Muscle of leg (tissue), 11 donors: ENCODE results near the gene MAMLD1. TPM values are rescaled to one million over a fixed set of nuclear protein-coding genes. Genes with fewer than 3 reads are reported as not detected.

Experiments
- DNase-seq: peaks from one replicate; pipeline ENCODE4 v3.0.0; 2013
- H3K27ac ChIP-seq: one replicate; pipeline ENCODE4 v1.5.1; 2013; ENCODE audit warnings: mild to moderate bottlenecking, low read length, control low read depth
- H3K27me3 ChIP-seq: one replicate; pipeline ENCODE4 v1.6.1; 2013; ENCODE audit warnings: low read length; ENCODE audit not compliant: control insufficient read depth, insufficient read depth
- H3K36me3 ChIP-seq: one replicate; pipeline ENCODE4 v1.6.1; 2013; ENCODE audit warnings: low read length; ENCODE audit not compliant: control insufficient read depth, insufficient read depth
- H3K4me1 ChIP-seq: one replicate; pipeline ENCODE4 v1.6.1; 2013; ENCODE audit warnings: low read length; ENCODE audit not compliant: control insufficient read depth, insufficient read depth
- H3K4me3 ChIP-seq: one replicate; pipeline ENCODE4 v1.5.1; 2013; ENCODE audit warnings: low read length, control low read depth
- H3K9me3 ChIP-seq: replicated peaks from 2 replicates; pipeline ENCODE4 v1.6.1; 2013; ENCODE audit warnings: low read depth, low read length; ENCODE audit not compliant: control insufficient read depth
- WGBS: methylation state at CpG from one replicate; pipeline ENCODE4 v1.1.5; 2013; ENCODE audit warnings: missing lambda C conversion rate; ENCODE audit not compliant: insufficient coverage; 5-methylcytosine and 5-hydroxymethylcytosine counted together
- polyA plus RNA-seq, 8 donors: library from polyadenylated mRNA; unstranded; fragments of 120-200 nt; gene quantifications; one replicate each; pipeline versions ENCODE4 v1.2.1 to v1.2.3, GENCODE V29; 2013; ENCODE audit warnings: inconsistent platforms in 1 of 8, low replicate concordance in 1 of 8; ENCODE audit not compliant: insufficient read length in 8 of 8, insufficient read depth in 1 of 8
- total RNA-seq: library from RNA; stranded (reverse); fragments of 120-200 nt; gene quantifications from one replicate; pipeline ENCODE4 v1.2.4, GENCODE V29; 2013

Gene MAMLD1
- total and polyA plus RNA-seq, 9 donors: 4.4 to 21.0 (median 15.3) TPM

DNA sequence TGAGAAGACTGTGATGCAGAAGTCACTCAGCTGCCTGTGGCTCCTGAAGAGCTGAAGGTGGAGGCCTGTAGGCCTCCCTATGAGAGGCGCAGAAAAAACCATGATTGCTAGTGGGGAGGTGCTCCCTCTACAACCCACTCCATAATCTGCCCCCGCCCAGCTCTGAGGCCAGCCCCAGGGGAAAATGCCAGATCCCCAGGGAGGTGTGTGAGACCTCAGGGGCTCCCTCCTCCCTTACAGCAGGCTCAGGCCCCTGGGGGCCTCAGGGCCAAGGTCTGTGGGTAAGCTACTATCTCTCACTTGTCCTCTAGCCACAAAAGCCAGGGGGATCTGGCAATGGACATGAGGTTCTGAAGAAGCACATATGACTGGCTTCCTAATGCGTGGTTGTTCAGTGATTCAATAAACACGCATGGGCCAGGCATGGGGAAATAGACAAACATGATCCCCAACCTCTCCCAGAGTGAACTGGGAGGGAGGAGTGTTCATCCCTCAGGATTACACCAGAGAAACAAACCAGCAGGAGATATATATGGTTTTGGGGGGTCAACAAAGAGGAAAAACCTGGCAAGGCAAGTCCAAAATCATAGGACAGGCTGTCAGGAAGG is 154.3 kb downstream of the MAMLD1 start:
- Histone ChIP-seq H3K27me3 (peaks cover 7% of the 10 kb centered on the region), H3K4me1 (peaks cover 1% of the 10 kb centered on the region), H3K9me3 (no peaks in the 10 kb centered on the region), H3K36me3 (no peaks in the 10 kb centered on the region), H3K27ac (no peak overlapping the region), H3K4me3 (no peak overlapping the region)
- DNase-seq: no peak
- WGBS: no CpG with 5 or more reads among the region's 4 CpGs

DNA sequence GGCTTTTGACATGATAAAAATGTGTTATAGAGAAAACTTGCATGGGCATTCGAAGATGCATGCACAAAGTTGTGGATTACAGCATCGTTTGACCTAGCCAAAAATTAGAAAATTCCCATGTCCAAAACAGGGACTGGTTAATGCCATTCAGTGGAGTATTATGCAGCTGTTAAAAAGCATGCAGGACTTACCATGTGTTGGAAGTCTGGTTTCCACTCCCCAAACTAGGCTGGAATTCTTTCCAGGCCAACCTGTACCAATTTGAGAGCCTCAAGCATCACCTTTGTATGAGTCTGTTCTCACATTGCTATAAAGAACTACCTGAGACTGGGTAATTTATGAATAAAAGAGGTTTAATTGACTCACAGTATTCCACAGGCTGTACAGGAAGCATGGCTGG is 159.4 kb downstream of the MAMLD1 start:
- H3K27ac ChIP-seq: no peak overlapping the region
- H3K9me3 ChIP-seq: no peaks in the 10 kb centered on the region
- H3K4me3 ChIP-seq: no peak overlapping the region
- H3K36me3 ChIP-seq: no peaks in the 10 kb centered on the region
- 60% methylated on average over 1 of the region's 2 CpGs for whole genome bisulfite sequencing
- H3K27me3 ChIP-seq: peaks cover 2% of the 10 kb centered on the region
- DNase-seq: no peak
- H3K4me1 ChIP-seq: no peaks in the 10 kb centered on the region

DNA sequence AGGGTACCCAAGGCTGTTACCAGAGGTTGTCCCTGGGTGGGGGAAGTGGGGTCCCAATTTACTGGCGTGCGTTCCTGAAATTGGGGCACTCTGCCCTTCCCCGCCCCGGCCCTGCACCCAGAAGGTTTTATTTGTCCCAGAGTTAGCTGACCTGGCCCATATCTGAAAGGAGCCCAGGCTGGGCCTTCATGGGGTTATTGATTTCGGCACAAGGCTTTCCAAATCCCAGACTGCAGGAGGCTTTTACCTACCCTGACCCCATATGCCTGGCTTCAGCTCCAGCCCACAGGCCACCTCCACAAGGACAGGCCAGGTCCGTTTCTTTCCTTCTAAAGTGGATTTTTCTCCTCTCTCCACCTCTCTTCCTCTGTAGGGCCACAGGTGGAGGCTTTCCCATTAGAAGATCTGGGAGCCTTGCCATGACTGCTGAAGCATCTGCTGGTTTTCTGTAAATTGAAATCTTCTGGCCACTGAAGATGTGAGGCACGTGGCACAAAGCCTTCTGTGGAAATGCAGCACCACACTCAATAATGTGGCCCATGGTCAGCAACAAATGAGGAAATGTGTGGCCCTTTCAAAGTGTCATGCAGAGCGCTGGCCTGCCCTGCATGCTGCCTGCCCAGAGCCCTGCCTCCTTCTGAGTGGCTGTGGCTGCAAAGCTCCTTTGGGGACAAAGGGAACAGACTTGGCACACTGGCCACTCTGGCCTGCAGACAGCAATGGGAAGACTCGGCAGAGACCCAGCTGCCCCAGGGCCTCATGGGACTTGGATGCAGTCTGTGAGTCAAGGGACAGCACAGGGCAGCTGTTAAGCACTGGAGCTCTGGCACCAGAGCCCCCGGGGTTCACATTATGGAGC is 162.2 kb downstream of the MAMLD1 start:
- H3K27ac ChIP-seq: no peak overlapping the region

GRCh38 chrX:150526692-150527091 is 163.6 kb downstream of the MAMLD1 start:
- H3K9me3 ChIP-seq: no peaks in the 10 kb centered on the region
- 75% methylated on average over 3 of the region's 7 CpGs for WGBS

More for the DNA sequence above, 162.2 kb downstream of the MAMLD1 start:
- H3K4me3 ChIP-seq: no peak overlapping the region
- 52% methylated on average over 4 of the region's 10 CpGs for WGBS
- peak; percentile 16 for DNase-seq
- no peaks in the 10 kb centered on the region for H3K9me3 ChIP-seq
- H3K4me1 ChIP-seq: no peaks in the 10 kb centered on the region
- peaks cover 4% of the 10 kb centered on the region for H3K27me3 ChIP-seq
- no peaks in the 10 kb centered on the region for H3K36me3 ChIP-seq

GRCh38 chrX:150527108-150527507 is 164.0 kb downstream of the MAMLD1 start:
- DNase-seq: no peak
- H3K4me1 ChIP-seq: no peaks in the 10 kb centered on the region
- no peaks in the 10 kb centered on the region for H3K36me3 ChIP-seq
- H3K27me3 ChIP-seq: peaks cover 6% of the 10 kb centered on the region
- H3K9me3 ChIP-seq: no peaks in the 10 kb centered on the region
- H3K4me3 ChIP-seq: no peak overlapping the region
- H3K27ac ChIP-seq: no peak overlapping the region
- WGBS: 61% methylated on average over 3 of the region's 3 CpGs

More at GRCh38 chrX:150526692-150527091, 163.6 kb downstream of the MAMLD1 start:
- no peak for DNase-seq
- Histone ChIP-seq H3K4me3 (no peak overlapping the region), H3K4me1 (no peaks in the 10 kb centered on the region), H3K36me3 (no peaks in the 10 kb centered on the region), H3K27ac (no peak overlapping the region), H3K27me3 (peaks cover 6% of the 10 kb centered on the region)

DNA sequence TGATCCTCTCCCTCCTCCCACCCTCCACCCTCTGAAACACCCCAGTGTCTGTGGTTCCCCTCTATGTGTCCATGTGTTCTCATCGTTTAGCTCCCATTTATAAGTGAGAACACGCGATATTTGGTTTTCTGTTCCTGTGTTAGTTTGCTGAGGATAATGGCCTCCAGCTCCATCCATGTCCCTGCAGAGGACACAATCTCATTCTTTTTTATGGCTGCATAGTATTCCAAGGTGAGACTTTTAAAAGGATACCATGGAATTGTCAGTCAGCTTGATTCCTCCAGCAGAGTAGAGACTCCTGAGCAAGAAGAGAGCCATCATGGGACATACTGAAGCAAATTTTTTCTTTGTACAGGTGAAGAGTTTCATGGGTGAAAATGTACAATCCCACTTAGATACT is 166.5 kb downstream of the MAMLD1 start:
- Histone ChIP-seq H3K4me1 (no peaks in the 10 kb centered on the region), H3K4me3 (no peak overlapping the region), H3K9me3 (no peaks in the 10 kb centered on the region), H3K27me3 (peaks cover 8% of the 10 kb centered on the region), H3K27ac (no peak overlapping the region), H3K36me3 (no peaks in the 10 kb centered on the region)
- DNase-seq: no peak
- no CpG with 5 or more reads among the region's 3 CpGs for WGBS

GRCh38 chrX:150530821-150531220 is 167.7 kb downstream of the MAMLD1 start:
- Histone ChIP-seq H3K9me3 (no peaks in the 10 kb centered on the region), H3K36me3 (no peaks in the 10 kb centered on the region), H3K4me3 (no peak overlapping the region), H3K4me1 (no peaks in the 10 kb centered on the region), H3K27ac (no peak overlapping the region), H3K27me3 (peaks cover 6% of the 10 kb centered on the region)
- DNase-seq: no peak
- WGBS: 79% methylated on average over 5 of the region's 7 CpGs

- Histone ChIP-seq H3K9me3 (peaks cover 1% of the 10 kb centered on the region), H3K4me3 (no peak overlapping the region), H3K27ac (no peak overlapping the region), H3K36me3 (no peaks in the 10 kb centered on the region), H3K4me1 (no peaks in the 10 kb centered on the region), H3K27me3 (peaks cover 8% of the 10 kb centered on the region)
- DNase-seq: no peak
- 33% methylated on average over 1 of the region's 4 CpGs for WGBS
These were observed 168.3 kb downstream of the MAMLD1 start for GRCh38 chrX:150531467-150531866.

DNA sequence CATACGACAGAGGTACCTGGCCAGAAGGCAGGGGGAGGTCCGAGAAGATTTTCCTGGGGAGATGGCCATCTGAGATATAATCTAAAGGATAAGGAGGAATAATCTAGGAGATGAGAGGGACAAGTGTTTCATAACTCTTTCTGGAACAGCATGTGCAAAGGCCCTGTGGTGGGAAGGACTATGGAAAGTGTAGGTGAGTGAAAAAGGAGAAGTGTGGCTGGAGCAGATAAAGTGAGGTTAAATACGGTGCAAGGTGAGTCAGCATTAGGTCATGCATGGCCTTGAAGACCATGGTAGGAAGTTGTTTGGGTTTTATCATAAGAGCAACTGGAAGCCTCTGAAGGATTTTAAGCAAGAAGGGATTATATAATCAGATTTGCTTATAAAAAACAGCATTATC is 170.7 kb downstream of the MAMLD1 start:
- H3K27me3 ChIP-seq: peaks cover 9% of the 10 kb centered on the region
- WGBS: 92% methylated on average over 3 of the region's 3 CpGs
- no peak overlapping the region for H3K27ac ChIP-seq
- H3K4me1 ChIP-seq: no peaks in the 10 kb centered on the region
- no peak overlapping the region for H3K4me3 ChIP-seq
- no peak for DNase-seq
- H3K36me3 ChIP-seq: no peaks in the 10 kb centered on the region
- H3K9me3 ChIP-seq: peaks cover 4% of the 10 kb centered on the region

GRCh38 chrX:150536455-150537116 is 173.5 kb downstream of the MAMLD1 start:
- Histone ChIP-seq H3K27ac (no peak overlapping the region), H3K9me3 (peaks cover 4% of the 10 kb centered on the region), H3K4me3 (no peak overlapping the region), H3K4me1 (no peaks in the 10 kb centered on the region), H3K27me3 (peaks cover 7% of the 10 kb centered on the region), H3K36me3 (no peaks in the 10 kb centered on the region)
- no peak for DNase-seq
- WGBS: 66% methylated on average over 3 of the region's 8 CpGs
